ENCODE results near the gene BLM. TPM values are rescaled to one million over a fixed set of nuclear protein-coding genes. Genes with fewer than 3 reads are reported as not detected.

BLM gene
- total and polyA plus RNA-seq, 2 of the 4 experiments (the other 2 are of a cell fraction) = 2.5 to 6.5 TPM

- H2BK15ac ChIP-seq (ENCODE audit: low read depth, low read length) = no peak overlapping the region
- dilution Hi-C loops (cut with HindIII; ENCODE audit: low sequenced_read_pairs, unreplicated experiment) = no loop called here
- H4K20me1 ChIP-seq (ENCODE audit: insufficient read depth, low read length) = no peaks in the 10 kb centered on the region; the same call in 1 of the 2 replicates
- peaks cover 9% of the 10 kb centered on the region for H3K4me1 ChIP-seq (ENCODE audit: control insufficient read depth, insufficient read depth, low read length)
- no peak overlapping the region for H3K9ac ChIP-seq (ENCODE audit: low read depth, low read length)
- whole genome bisulfite sequencing, 2 experiments (ENCODE audit: extremely low coverage in 2 of 2, insufficient read length in 1 of 2) = no CpG with 5 or more reads among the region's 8 CpGs
- no peak overlapping the region for H3K56ac ChIP-seq (ENCODE audit: extremely low read depth, insufficient read depth, low read length)
- no peaks in the 10 kb centered on the region for H3K27me3 ChIP-seq (ENCODE audit: control insufficient read depth, insufficient read depth, low read length)
- H4K5ac ChIP-seq (ENCODE audit: low read depth, low read length) = no peak overlapping the region
- no peak overlapping the region for H3K4me3 ChIP-seq (ENCODE audit: insufficient read depth, low read depth, low read length)
- H2AK9ac ChIP-seq (replicated peaks; ENCODE audit: low read depth, low read length, poor library complexity) = no peak overlapping the region
- H4K91ac ChIP-seq (ENCODE audit: insufficient read depth, low read depth, low read length) = no peak overlapping the region
- no peak overlapping the region for H2AFZ ChIP-seq (replicated peaks; ENCODE audit: low read length, poor library complexity)
- no peak overlapping the region for H4K8ac ChIP-seq (ENCODE audit: low read depth in 2 of 2, low read length in 2 of 2)
- ChIA-PET POLR2A (ENCODE audit: unreplicated experiment) (no interaction called here), CTCF (no interaction called here)
- ATAC-seq (ENCODE audit: low read depth) (no peak), DNase-seq (no peak)
- intact Hi-C loops (cut with micrococcal nuclease) = no loop called here
- H3K9me3 ChIP-seq (ENCODE audit: control insufficient read depth, insufficient read depth, low read length) = no peaks in the 10 kb centered on the region
- H3K9me1 ChIP-seq (ENCODE audit: insufficient read depth, low read length) = peaks cover 4% of the 10 kb centered on the region; the same call in 1 of the 2 replicates
- H2BK20ac ChIP-seq (ENCODE audit: low read depth, low read length) = no peak overlapping the region
- no peaks in the 10 kb centered on the region for H3K79me1 ChIP-seq (ENCODE audit: low read depth in 1 of 2, low read length in 2 of 2)
- no peak overlapping the region for H3K27ac ChIP-seq (ENCODE audit: insufficient read depth, low read length)
- H3K23ac ChIP-seq (ENCODE audit: low read depth, low read length) = no peak overlapping the region
- TF ChIP-seq SMC3 (IDR thresholded peaks at IDR 0.05; ENCODE audit: low read depth, low read length) (no peak), BHLHE40 (IDR thresholded peaks at IDR 0.05; ENCODE audit: low read depth, low read length) (no peak)
- BruUV-seq (replicated peaks) = no TSS peak
- no peak overlapping the region for H3K4ac ChIP-seq (ENCODE audit: low read depth, low read length)
- no peaks in the 10 kb centered on the region for H3K36me3 ChIP-seq (ENCODE audit: control insufficient read depth, insufficient read depth, low read length)
- no peak overlapping the region for H2BK120ac ChIP-seq (ENCODE audit: low read depth, low read length)
- H2AK5ac ChIP-seq (ENCODE audit: low read depth, low read length) = no peak overlapping the region
- H2BK5ac ChIP-seq (ENCODE audit: low read depth, low read length, poor library complexity, severe bottlenecking) = no peak overlapping the region
- no peak overlapping the region for H3K18ac ChIP-seq (ENCODE audit: low read depth, low read length)
- no peak overlapping the region for H3K14ac ChIP-seq (replicated peaks; ENCODE audit: low read depth, low read length)
- no peak overlapping the region for H3K4me2 ChIP-seq (ENCODE audit: low read depth, low read length)
- in situ Hi-C loops (cut with MboI; ENCODE audit: low sequenced_read_pairs) = no loop called here
Observed at GRCh38 chr15:90840954-90841353, 123.8 kb downstream of the BLM start.
